Urinary bladder (tissue), 4 donors: Measurements from ENCODE around the gene ZCRB1. TPM values are rescaled to one million over a fixed set of nuclear protein-coding genes. Genes with fewer than 3 reads are reported as not detected.
"Not testable (repeated sequence)": the region's sequence is repeated elsewhere in the genome, so short reads cannot be mapped to it uniquely, and the experiment has no call there.

Experiments
- DNase-seq: peaks from one replicate; pipeline ENCODE4 v3.0.0-alpha.2; 2015; ENCODE audit errors: extremely low spot score
- H3K27ac ChIP-seq: one replicate; pipeline ENCODE4 v1.5.1; 2013; ENCODE audit warnings: low read depth, mild to moderate bottlenecking, moderate library complexity
- H3K36me3 ChIP-seq: one replicate; pipeline ENCODE4 v1.6.1; 2013; ENCODE audit warnings: mild to moderate bottlenecking, moderate library complexity; ENCODE audit not compliant: insufficient read depth
- H3K4me1 ChIP-seq: one replicate; pipeline ENCODE4 v1.6.1; 2013; ENCODE audit warnings: mild to moderate bottlenecking, moderate library complexity; ENCODE audit not compliant: insufficient read depth
- H3K4me3 ChIP-seq: one replicate; pipeline ENCODE4 v1.5.1; 2013; ENCODE audit warnings: low read depth, low read length
- WGBS: extraction: QIAGEN DNeasy Blood & Tissue Kit; methylation state at CpG from one replicate; pipeline ENCODE4 v1.1.7; 2013; 5-methylcytosine and 5-hydroxymethylcytosine counted together
- polyA plus RNA-seq: library from polyadenylated mRNA; stranded (reverse); fragments of 200-250 nt; gene quantifications from one replicate; pipeline ENCODE4 v1.2.3, GENCODE V29; 2013
- total RNA-seq: library from RNA; depleted of rRNA; stranded (reverse); fragments of >200 nt; gene quantifications from one replicate; pipeline ENCODE4 v1.2.3, GENCODE V29; 2014
- donor health status: healthy with polysubstance abuse.
- donor health status: healthy.

ZCRB1 gene
- 27.7 TPM for total RNA-seq
- polyA plus RNA-seq: 41.6 TPM

DNA sequence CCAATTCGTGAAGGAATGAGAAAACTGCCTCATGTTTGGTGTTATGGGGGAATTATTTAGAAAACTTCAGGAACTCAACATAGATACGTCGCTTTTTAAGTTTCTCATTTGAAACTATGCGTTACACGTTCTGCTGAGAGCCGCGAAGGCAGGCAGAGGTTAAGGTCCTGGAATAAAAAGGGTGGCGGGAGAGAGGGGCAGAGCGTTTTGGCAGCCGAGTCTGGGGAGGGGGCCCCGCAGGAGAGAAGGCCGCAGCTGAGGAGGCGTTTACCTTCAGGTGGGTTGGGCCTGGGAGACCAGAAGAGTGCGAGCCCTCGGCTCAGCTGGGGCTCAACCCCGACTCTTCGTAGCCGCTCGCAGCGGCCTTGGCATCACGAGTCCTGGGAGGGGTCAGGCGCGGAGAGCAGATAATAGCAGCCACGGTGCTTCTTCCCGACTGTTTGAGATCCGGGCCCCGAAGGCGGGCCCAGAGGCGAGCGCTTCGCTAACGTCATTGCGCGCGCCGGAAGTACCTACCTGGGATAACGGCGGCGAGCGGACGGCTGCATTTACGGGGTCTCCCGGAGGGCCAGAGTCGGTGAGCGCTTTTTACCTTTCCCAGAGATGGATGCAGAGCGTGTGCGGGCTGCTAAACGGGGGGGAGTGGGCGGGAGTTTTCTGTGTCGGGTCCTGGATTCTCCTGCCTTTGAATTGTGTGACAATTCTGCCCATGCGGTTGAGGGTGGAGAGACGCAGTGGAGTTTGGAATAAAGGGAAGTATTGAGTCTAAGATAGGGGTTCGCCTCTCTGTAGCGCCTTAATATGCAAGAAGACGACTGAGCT, at the start of gene ZCRB1, which contains the start of gene PPHLN1:
Gene ZCRB1 (minus strand): TSS at position 442 of the 822 bp plus-strand sequence. CDS start 1,992 bp downstream, outside the sequence.
Gene PPHLN1 (plus strand): TSS at position 515 of the 822 bp plus-strand sequence. CDS start 9,736 bp downstream, outside the sequence.
- WGBS: under 1% methylated on average over 55 of the region's 55 CpGs
- Histone ChIP-seq H3K4me3 (peak within 1 kb of the TSS; percentile 94), H3K36me3 (no peaks in the 10 kb centered on the region), H3K27ac (peak within 1 kb of the TSS; percentile 93), H3K4me1 (no peaks in the 10 kb centered on the region)
- peak; percentile 62 for DNase-seq

DNA sequence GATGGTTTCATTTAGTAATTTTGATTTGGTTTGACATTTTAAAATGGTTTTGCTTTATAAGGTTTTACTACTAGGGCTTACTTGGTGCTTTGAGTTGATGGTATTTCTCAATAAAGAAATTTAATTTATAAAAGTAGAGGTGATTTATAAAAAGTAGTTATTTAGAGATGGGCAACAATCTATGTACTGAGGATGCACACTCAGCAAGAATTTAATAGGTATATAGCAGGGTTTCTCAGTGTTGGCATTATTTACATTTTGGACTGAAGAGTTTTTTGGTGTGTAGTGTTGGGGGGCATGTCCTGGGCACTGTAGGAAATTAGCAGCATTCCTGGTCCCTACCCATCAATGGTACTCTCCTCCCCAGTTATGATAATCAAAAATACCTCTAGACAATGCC, 47.8 kb upstream of the ZCRB1 start:
- H3K4me3 ChIP-seq: no peak overlapping the region
- no peak for DNase-seq
- H3K4me1 ChIP-seq: no peaks in the 10 kb centered on the region
- H3K27ac ChIP-seq: no peak overlapping the region
- peaks cover 1% of the 10 kb centered on the region for H3K36me3 ChIP-seq

DNA sequence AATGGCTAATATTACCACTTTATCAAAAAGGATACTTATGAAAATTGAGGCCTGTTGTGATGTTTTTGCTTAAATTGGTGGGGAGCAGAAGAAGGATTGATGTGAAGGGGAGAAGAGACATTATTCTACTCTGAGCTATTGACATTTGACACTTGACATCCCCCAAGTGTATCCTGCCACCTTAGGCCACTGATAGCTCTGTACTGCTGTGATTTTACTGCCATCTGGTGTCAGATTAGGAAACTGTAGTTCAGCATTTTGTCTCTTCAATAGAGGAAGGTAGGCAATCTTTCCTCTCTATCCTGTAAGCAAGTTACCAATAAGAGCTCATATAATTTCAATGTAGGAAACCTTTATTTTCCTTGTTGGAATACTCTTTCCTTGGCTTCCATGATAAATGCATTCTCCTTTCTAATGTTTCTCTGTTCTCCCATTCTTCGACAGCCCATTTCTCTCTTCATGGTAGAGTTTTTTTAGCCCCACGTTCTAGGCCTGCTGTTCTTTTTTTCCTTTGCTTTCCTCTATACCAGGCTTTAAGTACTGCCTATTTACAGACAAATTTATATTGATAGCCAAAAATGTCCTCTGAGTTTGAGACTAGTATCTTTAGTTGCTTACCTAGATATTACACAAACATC, 46.4 kb upstream of the ZCRB1 start:
- no peak overlapping the region for H3K27ac ChIP-seq
- H3K4me1 ChIP-seq: no peaks in the 10 kb centered on the region
- 83% methylated on average over 2 of the region's 2 CpGs for WGBS
- DNase-seq: no peak
- H3K36me3 ChIP-seq: peaks cover 1% of the 10 kb centered on the region
- H3K4me3 ChIP-seq: no peak overlapping the region

- H3K4me1 ChIP-seq: no peaks in the 10 kb centered on the region
- WGBS: 79% methylated on average over 4 of the region's 4 CpGs
Measured at GRCh38 chr12:42370013-42370412, 44.1 kb upstream of the ZCRB1 start.

DNA sequence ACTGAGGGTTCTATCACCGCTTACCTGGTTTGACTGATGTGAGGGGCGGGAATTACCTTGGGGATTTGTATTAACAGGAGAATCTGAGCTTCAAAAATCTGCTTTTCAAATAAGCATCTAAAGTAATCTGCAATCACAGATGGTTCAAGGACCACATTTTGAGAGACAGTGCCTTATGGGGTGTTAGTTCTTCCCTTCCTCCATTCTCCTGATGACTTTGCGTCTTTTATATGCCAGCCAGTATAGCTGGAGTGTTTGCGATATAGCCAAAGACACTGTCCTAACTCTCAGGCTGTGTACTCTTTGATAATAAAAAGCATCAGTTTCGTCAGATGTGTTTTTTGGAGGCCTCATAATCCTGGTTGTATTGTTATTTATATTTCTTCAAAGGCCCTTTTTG, 39.6 kb upstream of the ZCRB1 start:
- Histone ChIP-seq H3K4me1 (no peaks in the 10 kb centered on the region), H3K36me3 (no peaks in the 10 kb centered on the region), H3K27ac (no peak overlapping the region), H3K4me3 (no peak overlapping the region)
- 97% methylated on average over 5 of the region's 5 CpGs for WGBS
- DNase-seq: no peak

More at GRCh38 chr12:42370013-42370412, 44.1 kb upstream of the ZCRB1 start:
- Histone ChIP-seq H3K4me3 (no peak overlapping the region), H3K27ac (no peak overlapping the region), H3K36me3 (no peaks in the 10 kb centered on the region)
- no peak for DNase-seq

DNA sequence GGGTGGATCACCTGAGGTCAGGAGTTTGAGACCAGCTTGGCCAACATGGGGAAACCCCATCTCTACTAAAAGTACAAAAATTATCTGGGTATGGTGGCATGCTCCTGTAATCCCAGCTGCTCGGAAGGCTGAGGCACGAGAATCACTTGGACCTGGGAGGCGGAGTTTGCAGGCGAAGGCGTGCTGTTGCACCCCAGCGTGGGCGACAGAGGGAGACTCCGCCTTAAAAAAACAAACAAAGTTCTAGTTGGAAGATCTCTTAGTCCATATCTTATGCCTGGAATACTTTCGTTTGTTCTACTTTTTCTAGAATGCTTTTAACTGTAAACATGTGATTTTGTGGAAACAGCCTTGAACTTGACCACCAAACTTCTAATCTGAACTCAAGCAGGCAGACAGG, 38.8 kb upstream of the ZCRB1 start:
- Histone ChIP-seq H3K4me1 (no peaks in the 10 kb centered on the region), H3K4me3 (no peak overlapping the region), H3K36me3 (no peaks in the 10 kb centered on the region), H3K27ac (no peak overlapping the region)
- DNase-seq: no peak
- WGBS: 79% methylated on average over 9 of the region's 9 CpGs

DNA sequence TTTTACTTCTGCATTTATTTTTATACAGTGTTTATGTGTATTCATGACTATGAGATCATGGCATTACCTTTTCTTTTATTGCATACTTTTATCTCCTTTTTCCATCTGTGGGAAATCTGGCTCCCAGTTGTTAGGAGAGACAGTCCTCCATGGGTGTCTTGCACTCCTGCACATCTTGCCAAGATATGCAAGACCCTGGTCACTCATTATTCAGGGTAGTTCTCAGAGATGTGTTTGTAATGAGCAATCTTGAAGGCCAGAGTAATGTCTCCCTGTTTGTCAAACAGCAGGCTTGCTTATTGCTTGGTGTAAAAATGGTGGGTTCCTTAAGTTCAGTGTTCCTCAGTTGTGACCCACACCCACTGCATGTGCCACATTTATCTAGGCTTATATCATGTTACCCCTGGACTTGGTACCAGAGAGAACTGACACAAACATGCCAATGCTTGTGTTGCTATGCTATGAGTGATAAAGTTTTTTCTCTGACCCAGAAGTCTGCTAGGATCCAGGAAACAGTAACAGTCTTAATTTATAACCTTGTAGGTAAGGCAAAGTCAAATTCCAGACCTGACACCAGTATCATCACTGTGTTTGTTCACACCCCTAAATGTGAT, 36.9 kb upstream of the ZCRB1 start:
- no peak for DNase-seq
- Histone ChIP-seq H3K36me3 (no peaks in the 10 kb centered on the region), H3K4me3 (no peak overlapping the region), H3K4me1 (no peaks in the 10 kb centered on the region), H3K27ac (no peak overlapping the region)

GRCh38 chr12:42361909-42362646, 36.2 kb upstream of the ZCRB1 start:
- 91% methylated on average over 4 of the region's 4 CpGs for WGBS
- no peaks in the 10 kb centered on the region for H3K36me3 ChIP-seq
- no peak overlapping the region for H3K4me3 ChIP-seq
- H3K4me1 ChIP-seq: no peaks in the 10 kb centered on the region
- H3K27ac ChIP-seq: no peak overlapping the region
- DNase-seq: no peak

DNA sequence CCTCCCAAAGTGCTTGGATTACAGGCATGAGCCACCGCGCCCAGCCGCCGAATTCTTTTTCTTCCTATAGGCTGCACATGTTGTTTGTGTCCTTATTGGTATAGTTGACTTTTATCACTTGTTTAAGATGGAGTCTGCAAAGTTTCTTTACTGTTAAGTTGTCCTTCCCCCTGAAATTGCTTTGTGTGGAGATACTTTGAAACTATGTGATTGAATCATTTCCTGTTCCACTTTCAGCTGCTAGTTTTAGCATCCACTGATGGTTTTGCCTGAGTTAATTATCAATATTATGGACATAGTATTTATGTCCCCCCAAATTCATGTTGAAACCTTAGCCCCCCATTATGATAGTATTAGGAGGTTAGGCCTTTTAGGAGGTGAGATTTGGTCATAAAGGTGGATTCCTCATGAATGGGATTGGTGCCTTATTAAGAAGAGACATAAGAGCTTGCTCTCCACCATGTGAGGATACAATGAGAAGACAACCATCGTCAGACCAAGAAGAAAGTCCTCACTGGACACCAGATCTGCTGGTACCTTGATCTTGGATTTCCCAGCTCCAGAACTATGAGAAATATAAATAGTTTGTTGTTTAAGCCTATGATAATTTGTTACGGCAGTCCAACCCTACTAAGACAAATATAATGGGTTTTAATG, 35.0 kb upstream of the ZCRB1 start:
- Histone ChIP-seq H3K27ac (no peak overlapping the region), H3K4me1 (no peaks in the 10 kb centered on the region), H3K4me3 (no peak overlapping the region), H3K36me3 (peaks cover 1% of the 10 kb centered on the region)
- WGBS: 99% methylated on average over 6 of the region's 6 CpGs
- DNase-seq: no peak

GRCh38 chr12:42356344-42356743, 30.4 kb upstream of the ZCRB1 start:
- no peak for DNase-seq
- Histone ChIP-seq H3K4me3 (no peak overlapping the region), H3K27ac (no peak overlapping the region), H3K36me3 (peaks cover 1% of the 10 kb centered on the region), H3K4me1 (no peaks in the 10 kb centered on the region)
- 87% methylated on average over 2 of the region's 2 CpGs for WGBS

DNA sequence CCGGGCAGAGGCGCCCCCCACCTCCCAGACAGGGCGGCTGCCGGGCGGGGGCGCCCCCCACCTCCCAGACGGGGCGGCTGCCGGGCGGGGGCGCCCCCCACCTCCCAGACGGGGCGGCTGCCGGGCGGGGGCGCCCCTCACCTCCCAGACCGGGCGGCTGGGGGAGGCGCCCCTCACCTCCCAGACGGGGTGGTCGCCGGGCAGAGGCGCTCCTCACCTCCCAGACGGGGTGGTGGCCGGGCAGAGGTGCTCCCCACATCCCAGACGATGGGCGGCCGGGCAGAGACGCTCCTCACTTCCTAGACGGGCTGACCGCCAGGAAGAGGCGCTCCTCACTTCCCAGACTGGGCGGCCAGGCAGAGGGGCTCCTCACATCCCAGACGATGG, 24.1 kb upstream of the ZCRB1 start:
- not testable (repeated sequence) for H3K27ac ChIP-seq, H3K36me3 ChIP-seq, H3K4me3 ChIP-seq, H3K4me1 ChIP-seq, DNase-seq
- 97% methylated on average over 34 of the region's 34 CpGs for WGBS

DNA sequence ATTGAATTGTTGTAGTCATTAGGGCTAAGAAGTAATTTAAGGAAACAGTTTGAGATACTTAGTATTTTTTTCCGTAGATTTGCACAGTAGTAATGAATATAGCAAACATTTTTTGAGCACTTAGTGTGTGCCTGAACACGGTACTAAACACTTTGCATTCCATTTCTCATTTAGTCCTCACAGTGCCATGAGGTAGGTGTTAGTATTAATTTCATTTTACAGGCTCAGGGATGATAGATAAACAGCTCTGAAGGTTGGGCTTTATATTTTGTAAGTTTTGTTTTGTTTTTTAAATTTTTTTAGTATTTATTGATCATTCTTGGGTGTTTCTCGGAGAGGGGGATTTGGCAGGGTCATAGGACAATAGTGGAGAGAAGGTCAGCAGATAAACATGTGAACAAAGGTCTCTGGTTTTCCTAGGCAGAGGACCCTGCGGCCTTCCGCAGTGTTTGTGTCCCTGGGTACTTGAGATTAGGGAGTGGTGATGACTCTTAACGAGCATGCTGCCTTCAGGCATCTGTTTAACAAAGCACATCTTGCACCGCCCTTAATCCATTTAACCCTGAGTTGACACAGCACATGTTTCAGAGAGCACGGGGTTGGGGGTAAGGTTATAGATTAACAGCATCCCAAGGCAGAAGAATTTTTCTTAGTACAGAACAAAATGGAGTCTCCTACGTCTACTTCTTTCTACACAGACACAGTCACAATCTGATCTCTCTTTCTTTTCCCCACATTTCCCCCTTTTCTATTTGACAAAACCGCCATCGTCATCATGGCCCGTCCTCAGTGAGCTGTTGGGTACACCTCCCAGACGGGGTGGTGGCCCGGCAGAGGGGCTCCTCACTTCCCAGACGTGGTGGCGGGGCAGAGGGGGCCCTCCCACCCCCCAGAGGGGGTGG, 23.5 kb upstream of the ZCRB1 start:
- not testable (repeated sequence) for DNase-seq, H3K4me3 ChIP-seq, H3K36me3 ChIP-seq, H3K27ac ChIP-seq, H3K4me1 ChIP-seq
- 94% methylated on average over 11 of the region's 16 CpGs for WGBS
